Measurements from ENCODE around the gene SCN10A. TPM values are rescaled to one million over a fixed set of nuclear protein-coding genes. Genes with fewer than 3 reads are reported as not detected.

SCN10A gene
- polyA plus RNA-seq, 1 of the 3 experiments (the other 2 are of a cell fraction): not detected

GRCh38 chr3:38835939-38836338 lies 19.9 kb upstream of the SCN10A start:
- WGBS (ENCODE audit: low lambda C conversion rate): 52% methylated on average over 3 of the region's 3 CpGs
- TF ChIP-seq RXRA (IDR thresholded peaks at IDR 0.05; ENCODE audit: borderline replicate concordance, low read depth) (no peak), MAX (IDR thresholded peaks at IDR 0.05; ENCODE audit: low read depth) (no peak), USF2 (IDR thresholded peaks at IDR 0.05; ENCODE audit: borderline replicate concordance, low read depth, low read length) (no peak), NFIC (IDR thresholded peaks at IDR 0.05; ENCODE audit: borderline replicate concordance) (peak; percentile 19; the same call in 1 of the 2 replicates), RFX5 (IDR thresholded peaks at IDR 0.05; ENCODE audit: low read length) (no peak)
- H3K9me2 ChIP-seq: no peaks in the 10 kb centered on the region
- POLR2A ChIA-PET: no interaction called here
- H3K36me3 ChIP-seq (replicated peaks in 1 of 2; ENCODE audit: control insufficient read depth in 1 of 2, insufficient read depth in 2 of 2, low read length in 1 of 2): no peaks in the 10 kb centered on the region
- H3K27ac ChIP-seq (ENCODE audit: low read depth in 2 of 2, low read length in 1 of 2): peak overlapping the region in 1 of 2 experiments; percentile 68; a peak in 1 of 4 replicates
- no peak overlapping the region for H3K9ac ChIP-seq
- CTCF ChIA-PET: interaction anchor here (1.1 to 1.7 kb wide), 3 partner anchors 13 to 314 kb away, joined by 3 to 4 read pairs (median 3); no protein-coding TSS in a partner anchor
- H2AFZ ChIP-seq (ENCODE audit: low read depth): peak overlapping the region; percentile 48
- H3K4me2 ChIP-seq: peak overlapping the region; percentile 62
- H3K4me1 ChIP-seq (ENCODE audit: control insufficient read depth in 1 of 2, insufficient read depth in 2 of 2, low read depth in 1 of 2, low read length in 1 of 2): peaks cover 0 to 21% of the 10 kb centered on the region in 2 experiments; a peak in 3 of 4 replicates
- no peaks in the 10 kb centered on the region for H3K9me3 ChIP-seq
- peaks cover 3% of the 10 kb centered on the region for H3F3A ChIP-seq (replicated peaks; ENCODE audit: insufficient read depth)
- no peaks in the 10 kb centered on the region for H3K27me3 ChIP-seq (ENCODE audit: insufficient read depth)
- no peaks in the 10 kb centered on the region for H3K79me2 ChIP-seq (ENCODE audit: insufficient read depth)
- no peak overlapping the region for H3K4me3 ChIP-seq (ENCODE audit: low read depth in 2 of 2, low read length in 1 of 2)
- no peak for DNase-seq
- H4K20me1 ChIP-seq (ENCODE audit: insufficient read depth): no peaks in the 10 kb centered on the region

- H2AFZ ChIP-seq (ENCODE audit: low read depth): peak overlapping the region; percentile 75; the same call in 1 of the 2 replicates
- H3K27me3 ChIP-seq (ENCODE audit: insufficient read depth): no peaks in the 10 kb centered on the region
- peaks cover 2 to 22% of the 10 kb centered on the region in 2 experiments; a peak in 3 of 4 replicates for H3K4me1 ChIP-seq (ENCODE audit: control insufficient read depth in 1 of 2, insufficient read depth in 2 of 2, low read depth in 1 of 2, low read length in 1 of 2)
- no peaks in the 10 kb centered on the region for H3K79me2 ChIP-seq (ENCODE audit: insufficient read depth)
- H3K4me3 ChIP-seq (ENCODE audit: low read depth in 2 of 2, low read length in 1 of 2): no peak overlapping the region
- no peak overlapping the region for H3K9ac ChIP-seq
- H3K9me2 ChIP-seq: no peaks in the 10 kb centered on the region
- no peaks in the 10 kb centered on the region for H3K9me3 ChIP-seq
- peak overlapping the region; percentile 63 for H3K4me2 ChIP-seq
- H4K20me1 ChIP-seq (ENCODE audit: insufficient read depth): no peaks in the 10 kb centered on the region
- H3K36me3 ChIP-seq (replicated peaks in 1 of 2; ENCODE audit: control insufficient read depth in 1 of 2, insufficient read depth in 2 of 2, low read length in 1 of 2): no peaks in the 10 kb centered on the region
- H3K27ac ChIP-seq (ENCODE audit: low read depth in 2 of 2, low read length in 1 of 2): peak overlapping the region in 1 of 2 experiments; percentile 68; a peak in 3 of 4 replicates
- CTCF ChIA-PET: interaction anchor here (1.0 to 1.5 kb wide), 3 partner anchors 9 to 313 kb away, joined by 3 to 4 read pairs (median 3); no protein-coding TSS in a partner anchor
- TF ChIP-seq GABPA (IDR thresholded peaks at IDR 0.05; ENCODE audit: low read depth) (no peak), GATA2 (CRISPR knock-in tag; IDR thresholded peaks at IDR 0.05) (no peak), REST (IDR thresholded peaks at IDR 0.05; ENCODE audit: low read depth, low read length) (no peak), MXI1 (IDR thresholded peaks at IDR 0.05; ENCODE audit: low read depth, low read length) (no peak), NFIC (IDR thresholded peaks at IDR 0.05; ENCODE audit: borderline replicate concordance) (no peak), FOXJ3 (CRISPR knock-in tag; IDR thresholded peaks at IDR 0.05) (no peak), CHD2 (IDR thresholded peaks at IDR 0.05; ENCODE audit: low read length, partially characterized antibody) (no peak), RXRA (IDR thresholded peaks at IDR 0.05; ENCODE audit: borderline replicate concordance, low read depth) (no peak), ZBTB33 (IDR thresholded peaks at IDR 0.05; ENCODE audit: borderline replicate concordance, low read depth) (no peak), TEAD4 (IDR thresholded peaks at IDR 0.05; ENCODE audit: borderline replicate concordance, insufficient read depth) (no peak), TCF12 (IDR thresholded peaks at IDR 0.05) (no peak), USF1 (IDR thresholded peaks at IDR 0.05; ENCODE audit: borderline replicate concordance, low read depth) (no peak), FOSL2 (IDR thresholded peaks at IDR 0.05; ENCODE audit: borderline replicate concordance, low read depth) (no peak), MAX (IDR thresholded peaks at IDR 0.05; ENCODE audit: low read depth) (no peak), RCOR1 (IDR thresholded peaks at IDR 0.05; ENCODE audit: low read length) (no peak), RAD21 (IDR thresholded peaks at IDR 0.05; ENCODE audit: low read length) (no peak), TAF1 (IDR thresholded peaks at IDR 0.05; ENCODE audit: borderline replicate concordance, low read depth, low read length) (no peak)
- H3F3A ChIP-seq (replicated peaks; ENCODE audit: insufficient read depth): peaks cover 3% of the 10 kb centered on the region
- DNase-seq: no peak
- POLR2A ChIA-PET: no interaction called here
Observed at GRCh38 chr3:38834717-38835116, 18.7 kb upstream of the SCN10A start.

All from SK-N-SH (cell line).